Measurements from ENCODE around the gene MOB2. TPM values are rescaled to one million over a fixed set of nuclear protein-coding genes. Genes with fewer than 3 reads are reported as not detected.

MOB2 gene
- total RNA-seq, 1 experiment from 2014 or later, result 21.8 TPM

DNA sequence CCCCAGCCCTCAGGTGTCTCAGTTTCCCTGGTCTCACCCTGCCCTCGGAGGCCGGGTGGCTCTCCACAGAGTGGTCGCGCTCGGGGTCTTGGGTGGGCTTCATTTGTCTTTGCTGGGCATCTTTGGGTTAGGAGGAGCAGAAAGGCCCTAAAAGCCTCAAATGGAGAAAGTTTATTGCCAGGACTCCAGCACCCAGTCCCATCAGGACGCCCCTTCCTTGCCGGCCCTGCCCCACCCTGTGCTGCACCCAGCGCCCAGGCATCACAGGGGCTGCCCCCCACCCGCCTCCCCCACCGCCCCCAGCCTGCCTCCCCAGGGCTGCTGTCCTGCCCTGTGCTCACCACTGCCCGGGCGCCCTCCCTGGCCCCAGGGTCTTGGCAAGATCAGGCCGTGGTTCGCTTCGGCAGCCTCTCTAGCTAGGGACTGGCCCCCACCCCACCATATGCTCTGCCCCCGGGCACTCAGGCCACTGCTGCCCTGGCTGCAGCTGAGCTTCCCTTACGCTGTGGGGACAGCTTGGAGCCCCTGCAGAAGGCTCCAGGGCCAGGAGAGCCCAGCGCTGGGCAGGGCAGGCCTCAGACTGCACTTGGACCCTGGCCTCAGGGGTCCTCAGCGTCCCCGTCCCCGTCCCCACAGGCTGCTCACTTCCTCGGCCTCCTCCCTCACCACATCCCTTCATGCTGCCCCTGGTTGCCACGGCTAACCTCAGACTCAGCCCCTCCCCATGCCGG, 31.4 kb downstream of the MOB2 start:
- H3K27me3 ChIP-seq (ENCODE audit: insufficient read depth, low read depth), result no peaks in the 10 kb centered on the region
- H4K20me1 ChIP-seq (ENCODE audit: insufficient read depth), result no peaks in the 10 kb centered on the region
- TF ChIP-seq, protein P1, sequence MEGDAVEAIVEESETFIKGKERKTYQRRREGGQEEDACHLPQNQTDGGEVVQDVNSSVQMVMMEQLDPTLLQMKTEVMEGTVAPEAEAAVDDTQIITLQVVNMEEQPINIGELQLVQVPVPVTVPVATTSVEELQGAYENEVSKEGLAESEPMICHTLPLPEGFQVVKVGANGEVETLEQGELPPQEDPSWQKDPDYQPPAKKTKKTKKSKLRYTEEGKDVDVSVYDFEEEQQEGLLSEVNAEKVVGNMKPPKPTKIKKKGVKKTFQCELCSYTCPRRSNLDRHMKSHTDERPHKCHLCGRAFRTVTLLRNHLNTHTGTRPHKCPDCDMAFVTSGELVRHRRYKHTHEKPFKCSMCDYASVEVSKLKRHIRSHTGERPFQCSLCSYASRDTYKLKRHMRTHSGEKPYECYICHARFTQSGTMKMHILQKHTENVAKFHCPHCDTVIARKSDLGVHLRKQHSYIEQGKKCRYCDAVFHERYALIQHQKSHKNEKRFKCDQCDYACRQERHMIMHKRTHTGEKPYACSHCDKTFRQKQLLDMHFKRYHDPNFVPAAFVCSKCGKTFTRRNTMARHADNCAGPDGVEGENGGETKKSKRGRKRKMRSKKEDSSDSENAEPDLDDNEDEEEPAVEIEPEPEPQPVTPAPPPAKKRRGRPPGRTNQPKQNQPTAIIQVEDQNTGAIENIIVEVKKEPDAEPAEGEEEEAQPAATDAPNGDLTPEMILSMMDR (conservative IDR thresholded peaks at IDR 0.05), result no peak
- TF ChIP-seq EZH2 (IDR thresholded peaks at IDR 0.05; ENCODE audit: low read depth), result no peak
- intact Hi-C loops (cut with micrococcal nuclease; ENCODE audit: unreplicated experiment), result no loop called here
- no peak overlapping the region for H3K27ac ChIP-seq
- no peak overlapping the region for H3K4me3 ChIP-seq
- no peaks in the 10 kb centered on the region for H3K79me2 ChIP-seq (ENCODE audit: low read depth)
- no peaks in the 10 kb centered on the region for H3K36me3 ChIP-seq (ENCODE audit: low read depth)
- H2AFZ ChIP-seq, result no peak overlapping the region
- no peaks in the 10 kb centered on the region for H3F3A ChIP-seq (ENCODE audit: insufficient read depth, low read depth)
- no peaks in the 10 kb centered on the region for H3K9me2 ChIP-seq (ENCODE audit: insufficient read depth)
- H3K4me2 ChIP-seq, result no peak overlapping the region
- no peaks in the 10 kb centered on the region for H3K4me1 ChIP-seq (replicated peaks; ENCODE audit: insufficient read depth)
- H3K9me3 ChIP-seq (ENCODE audit: insufficient read depth, low read depth), result no peaks in the 10 kb centered on the region
- DNase-seq, result no peak
- no TSS peak for BruUV-seq (replicated peaks)
- POLR2A ChIA-PET (ENCODE audit: unreplicated experiment), result no interaction called here
- CTCF ChIA-PET, result no interaction called here

DNA sequence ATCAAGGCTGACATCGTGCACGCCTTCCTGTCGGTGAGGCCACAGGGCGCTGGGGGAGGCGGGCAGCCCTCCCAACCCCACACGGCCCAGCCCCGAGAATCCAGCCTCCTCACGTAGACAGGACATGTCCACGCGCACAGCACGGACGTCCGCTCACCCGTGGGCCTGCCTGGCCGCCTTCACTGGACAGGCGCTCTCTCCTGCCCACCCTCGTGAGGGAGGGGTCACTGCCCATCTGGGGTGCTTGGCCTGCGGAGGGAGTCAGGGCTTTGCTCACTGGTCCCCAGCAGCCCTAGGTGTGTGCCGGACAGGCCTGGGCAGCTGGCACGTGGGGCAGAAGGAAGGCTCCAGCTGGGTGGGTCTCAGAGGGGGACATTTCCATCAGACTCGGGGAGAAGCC, 32.0 kb downstream of the MOB2 start:
- H3K79me2 ChIP-seq (ENCODE audit: low read depth), result no peaks in the 10 kb centered on the region
- H3K9me3 ChIP-seq (ENCODE audit: insufficient read depth, low read depth), result no peaks in the 10 kb centered on the region
- BruUV-seq (replicated peaks), result no TSS peak
- H3K27me3 ChIP-seq (ENCODE audit: insufficient read depth, low read depth), result no peaks in the 10 kb centered on the region
- H3K9me2 ChIP-seq (ENCODE audit: insufficient read depth), result no peaks in the 10 kb centered on the region
- no peak overlapping the region for H2AFZ ChIP-seq
- ChIA-PET CTCF (no interaction called here), POLR2A (ENCODE audit: unreplicated experiment) (no interaction called here)
- intact Hi-C loops (cut with micrococcal nuclease; ENCODE audit: unreplicated experiment), result no loop called here
- no peaks in the 10 kb centered on the region for H3F3A ChIP-seq (ENCODE audit: insufficient read depth, low read depth)
- TF ChIP-seq, protein P1 (conservative IDR thresholded peaks at IDR 0.05), result no peak
- no peak for TF ChIP-seq EZH2 (IDR thresholded peaks at IDR 0.05; ENCODE audit: low read depth)
- H3K4me3 ChIP-seq, result no peak overlapping the region
- no peaks in the 10 kb centered on the region for H3K4me1 ChIP-seq (replicated peaks; ENCODE audit: insufficient read depth)
- H3K27ac ChIP-seq, result no peak overlapping the region
- no peaks in the 10 kb centered on the region for H4K20me1 ChIP-seq (ENCODE audit: insufficient read depth)
- no peak for DNase-seq
- no peaks in the 10 kb centered on the region for H3K36me3 ChIP-seq (ENCODE audit: low read depth)
- H3K4me2 ChIP-seq, result no peak overlapping the region

DNA sequence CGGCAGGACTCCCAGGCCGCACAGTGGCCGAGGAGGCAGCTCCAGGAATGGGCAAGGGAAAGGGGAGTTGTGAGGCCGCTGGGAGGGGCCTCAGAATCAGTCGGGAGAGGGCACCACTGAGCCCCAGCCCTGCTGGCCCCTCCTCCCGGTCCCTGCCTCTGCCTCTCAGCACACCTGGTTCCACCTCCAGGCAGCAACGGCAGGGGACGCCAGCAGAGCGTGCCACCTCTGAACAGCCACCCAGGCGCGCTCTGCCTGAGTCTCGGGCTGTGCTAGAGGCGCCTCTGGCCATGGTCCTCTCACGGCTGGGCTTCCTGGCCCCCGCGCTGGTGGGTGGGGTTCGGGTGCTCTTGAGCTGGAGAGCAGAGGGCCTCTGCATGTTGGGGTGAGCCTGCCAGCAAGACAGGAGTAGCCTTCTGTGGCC, 33.0 kb downstream of the MOB2 start:
- intact Hi-C loops (cut with micrococcal nuclease; ENCODE audit: unreplicated experiment), result no loop called here
- TF ChIP-seq, protein P1 (conservative IDR thresholded peaks at IDR 0.05), result peak; percentile 42; the same call in 1 of the 2 replicates
- no peak for TF ChIP-seq EZH2 (IDR thresholded peaks at IDR 0.05; ENCODE audit: low read depth)
- H3K4me1 ChIP-seq (replicated peaks; ENCODE audit: insufficient read depth), result no peaks in the 10 kb centered on the region
- POLR2A ChIA-PET (ENCODE audit: unreplicated experiment), result no interaction called here
- no peaks in the 10 kb centered on the region for H3K27me3 ChIP-seq (ENCODE audit: insufficient read depth, low read depth)
- no peak overlapping the region for H3K4me3 ChIP-seq
- CTCF ChIA-PET, result no interaction called here
- H4K20me1 ChIP-seq (ENCODE audit: insufficient read depth), result no peaks in the 10 kb centered on the region
- no peaks in the 10 kb centered on the region for H3K79me2 ChIP-seq (ENCODE audit: low read depth)
- no peaks in the 10 kb centered on the region for H3K9me3 ChIP-seq (ENCODE audit: insufficient read depth, low read depth)
- H3K36me3 ChIP-seq (ENCODE audit: low read depth), result no peaks in the 10 kb centered on the region
- no peak overlapping the region for H2AFZ ChIP-seq
- BruUV-seq (replicated peaks), result no TSS peak
- no peak overlapping the region for H3K4me2 ChIP-seq
- peak in 1 of 2 experiments; percentile 72 for DNase-seq
- no peaks in the 10 kb centered on the region for H3K9me2 ChIP-seq (ENCODE audit: insufficient read depth)
- H3F3A ChIP-seq (ENCODE audit: insufficient read depth, low read depth), result no peaks in the 10 kb centered on the region
- H3K27ac ChIP-seq, result no peak overlapping the region

Data from PC-9 (cell line).